ENCODE results near the gene PKP4.
"Not testable (repeated sequence)": the region's sequence is repeated elsewhere in the genome, so short reads cannot be mapped to it uniquely, and the experiment has no call there.

PKP4 gene

GRCh38 chr2:158467248-158467647 lies 10.5 kb downstream of the PKP4 start:
- DNase-seq = no peak

- DNase-seq = not testable (repeated sequence)
Observed at GRCh38 chr2:158472829-158473228, 16.1 kb downstream of the PKP4 start.

DNA sequence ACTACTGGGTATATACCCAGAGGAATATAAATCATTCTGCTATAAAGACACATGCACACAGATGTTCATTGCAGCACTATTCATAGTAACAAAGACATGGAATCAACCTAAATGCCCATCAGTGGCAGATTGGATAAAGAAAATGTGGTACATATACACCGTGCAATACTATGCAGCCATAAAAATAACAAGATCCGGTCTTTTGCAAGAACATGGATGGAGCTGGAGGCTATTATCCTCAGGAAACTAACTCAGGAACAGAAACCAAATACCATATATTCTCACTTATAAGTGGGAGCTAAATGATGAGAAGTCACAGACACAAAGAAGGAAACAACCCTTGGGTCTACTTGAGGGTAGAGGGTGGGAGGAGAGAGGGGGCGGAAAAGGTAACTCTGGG lies 16.5 kb downstream of the PKP4 start:
- DNase-seq = not testable (repeated sequence)

- DNase-seq = no peak
Observed at GRCh38 chr2:158473719-158474392, 17.1 kb downstream of the PKP4 start.

- DNase-seq = not testable (repeated sequence)
Observed at GRCh38 chr2:158474526-158475011, 17.8 kb downstream of the PKP4 start.

DNA sequence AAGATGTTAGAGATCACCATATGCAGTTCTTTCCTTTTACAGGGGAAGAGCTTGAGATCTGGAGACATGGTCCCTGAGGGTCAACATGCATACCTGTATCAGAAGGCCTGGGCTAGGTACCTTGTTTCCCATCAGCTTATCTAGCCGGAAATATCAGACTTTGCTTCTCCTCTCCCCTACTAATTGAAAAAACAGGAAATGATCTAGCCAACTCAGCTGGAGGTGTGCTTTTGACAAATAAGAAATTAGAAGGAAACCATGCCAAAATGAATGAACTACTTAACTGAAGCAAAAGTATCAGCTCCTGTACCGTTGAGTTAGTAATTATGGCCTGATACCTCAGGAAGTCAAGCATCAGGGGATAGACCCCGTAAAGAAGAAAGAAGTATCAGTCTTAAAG lies 20.4 kb downstream of the PKP4 start:
- DNase-seq = no peak

DNA sequence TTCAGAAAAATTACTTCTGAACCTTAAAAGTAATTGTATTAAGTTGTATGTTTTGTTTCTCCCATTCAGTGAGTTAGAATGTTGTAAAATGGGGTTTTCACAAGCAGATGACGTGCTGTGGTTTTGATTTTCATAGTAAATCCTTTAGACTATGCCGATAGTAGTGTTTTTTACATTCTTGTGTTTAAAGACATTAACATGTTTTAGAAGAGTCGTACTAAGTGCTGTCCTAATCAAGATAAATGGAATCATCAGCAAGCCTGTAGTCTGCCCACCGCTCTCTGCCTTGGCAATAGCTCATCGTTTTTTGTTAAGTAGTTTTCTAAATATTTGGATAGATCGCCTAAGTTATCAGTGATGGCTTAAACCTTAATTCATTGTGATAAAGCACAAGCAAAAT lies 21.5 kb downstream of the PKP4 start:
- no peak for DNase-seq

- DNase-seq = no peak
Observed at GRCh38 chr2:158478816-158479215, 22.1 kb downstream of the PKP4 start.

DNA sequence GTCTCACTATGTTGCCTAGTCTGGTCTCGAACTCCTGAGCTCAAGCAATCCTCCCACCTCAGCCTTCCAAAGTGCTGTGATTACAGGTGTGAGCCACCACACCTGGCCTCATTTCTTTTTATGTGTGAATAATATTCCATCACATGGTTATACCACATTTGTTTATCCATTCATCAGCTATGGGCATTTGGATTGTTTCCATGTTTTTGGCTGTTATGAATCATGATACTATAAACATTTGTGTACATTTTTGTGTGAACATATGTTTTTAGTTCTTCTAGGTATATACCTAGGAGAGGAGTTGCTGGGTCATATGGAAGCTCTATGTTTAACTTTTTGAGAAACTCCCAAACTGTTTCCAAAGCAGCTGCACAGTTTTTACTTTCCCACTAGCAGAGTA lies 24.4 kb downstream of the PKP4 start:
- DNase-seq = no peak

DNA sequence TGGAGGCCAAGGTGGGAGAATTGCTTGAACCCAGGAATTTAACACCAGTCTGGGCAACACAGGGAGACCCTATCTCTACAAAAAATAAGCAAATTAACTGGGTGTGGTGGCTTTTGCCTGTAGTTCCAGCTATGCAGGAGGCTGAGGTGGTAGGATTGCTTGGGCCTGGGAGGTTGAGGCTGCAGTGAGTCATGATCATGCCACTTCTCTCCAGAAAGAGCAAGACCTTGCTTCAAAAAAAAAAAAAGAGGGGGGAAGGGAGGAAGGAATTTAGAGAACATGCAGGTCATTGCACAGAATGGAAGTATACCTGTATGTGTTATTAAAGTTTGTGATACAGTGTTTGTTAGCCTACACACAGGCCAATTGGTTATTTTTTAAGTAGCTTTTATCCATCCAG lies 25.8 kb downstream of the PKP4 start:
- DNase-seq = no peak

GRCh38 chr2:158484892-158485556 lies 28.3 kb downstream of the PKP4 start:
- DNase-seq = no peak

DNA sequence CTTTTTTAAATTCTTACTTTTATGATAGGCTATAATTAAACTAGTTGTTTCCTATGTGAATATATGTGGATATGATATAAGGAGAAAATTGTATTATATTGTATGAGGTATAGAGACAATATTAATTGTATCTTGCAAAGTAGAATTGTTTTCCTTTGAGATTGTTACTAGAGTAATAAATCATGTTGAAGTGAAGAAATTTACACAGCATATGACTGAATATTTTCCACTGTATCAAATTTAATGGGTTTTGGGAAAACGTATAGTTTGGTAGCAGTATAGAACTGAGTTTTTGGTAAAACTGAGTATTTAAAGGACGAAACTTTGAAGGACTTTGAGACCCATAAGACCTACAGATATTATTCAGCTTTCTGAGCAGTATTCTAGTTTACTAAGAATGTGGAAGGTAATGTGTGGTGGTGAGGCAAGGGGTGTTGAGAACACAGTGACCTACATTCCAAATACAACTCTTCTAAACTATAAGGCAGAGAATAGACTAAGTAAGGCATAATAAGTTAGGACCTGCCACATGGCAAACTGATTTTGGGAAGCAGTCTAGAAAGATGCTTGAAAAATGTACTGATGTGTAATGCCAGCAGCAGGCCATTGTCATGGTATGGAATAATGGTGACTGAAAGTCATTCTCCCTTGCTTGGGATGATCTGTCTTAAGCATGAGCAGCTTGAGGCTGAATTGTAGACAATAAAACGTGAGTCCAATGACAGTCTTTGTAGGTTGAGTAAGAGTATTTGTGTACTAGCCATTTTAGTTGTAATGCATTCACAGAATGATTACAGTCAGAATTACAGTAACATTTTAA lies 29.6 kb downstream of the PKP4 start:
- no peak for DNase-seq

- DNase-seq = no peak
Observed at GRCh38 chr2:158486970-158487325, 30.2 kb downstream of the PKP4 start.

DNA sequence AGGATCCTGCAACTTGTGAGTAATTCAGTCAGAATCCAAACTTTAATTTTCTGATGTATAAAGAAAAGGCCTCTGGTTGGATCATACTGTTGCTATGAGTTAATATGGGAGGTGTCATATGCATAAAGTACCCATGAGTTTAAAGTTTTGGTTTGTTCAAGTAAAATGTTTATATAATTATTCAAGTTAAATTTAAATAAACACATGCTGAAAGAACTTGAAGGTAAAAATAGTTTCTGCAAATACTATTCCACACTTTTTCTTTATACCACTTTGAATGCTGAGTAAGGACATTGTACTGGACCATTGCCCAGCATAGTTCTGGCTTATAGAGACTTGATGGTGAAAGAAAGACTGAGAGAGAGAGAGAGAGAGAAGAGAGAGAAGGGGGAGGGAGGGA lies 30.7 kb downstream of the PKP4 start:
- no peak for DNase-seq

DNA sequence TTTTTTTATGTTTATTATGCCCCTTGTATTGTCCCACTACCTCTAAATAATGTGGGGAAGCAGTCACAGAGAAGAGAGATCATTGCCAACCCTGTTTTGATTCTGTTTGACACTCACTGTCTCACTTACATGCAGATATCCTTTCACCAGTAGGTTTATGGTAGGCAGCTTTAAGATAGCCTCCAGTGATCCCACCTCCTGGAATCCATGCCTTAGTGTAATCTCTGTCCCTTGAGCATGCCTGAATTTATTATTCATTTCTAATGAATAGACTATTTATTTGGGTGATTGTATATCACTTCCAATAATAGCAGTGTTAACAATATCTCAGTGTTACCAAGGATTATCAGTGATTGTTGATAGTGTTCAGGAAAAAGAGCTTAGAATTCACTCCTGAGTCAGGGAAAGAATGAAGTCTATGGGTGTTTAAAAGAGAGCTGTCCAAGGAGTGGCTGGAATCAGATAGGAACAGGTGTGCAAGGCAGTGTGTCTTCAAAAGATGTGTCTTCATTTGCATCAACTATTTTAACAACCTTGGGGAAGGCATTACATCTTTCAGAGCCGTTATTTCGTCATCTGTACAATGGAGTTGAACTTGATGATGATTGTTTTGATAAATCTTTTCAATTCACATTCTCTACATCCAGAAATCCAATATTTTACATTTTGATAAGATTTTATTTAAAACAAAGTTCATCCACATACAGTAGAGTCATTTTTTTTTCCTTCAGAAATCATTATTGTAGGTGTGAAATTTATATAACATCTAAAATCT lies 31.9 kb downstream of the PKP4 start:
- DNase-seq = no peak

GRCh38 chr2:158489366-158490112 lies 32.8 kb downstream of the PKP4 start:
- DNase-seq = no peak

- DNase-seq = no peak
Observed at GRCh38 chr2:158491072-158491471, 34.3 kb downstream of the PKP4 start.

GRCh38 chr2:158493458-158493857 lies 36.7 kb downstream of the PKP4 start:
- DNase-seq = no peak

- DNase-seq = no peak
Observed at GRCh38 chr2:158495175-158495574, 38.4 kb downstream of the PKP4 start.

- DNase-seq = no peak
Observed at GRCh38 chr2:158496986-158497385, 40.2 kb downstream of the PKP4 start.

GRCh38 chr2:158497486-158497885 lies 40.7 kb downstream of the PKP4 start:
- DNase-seq = no peak

DNA sequence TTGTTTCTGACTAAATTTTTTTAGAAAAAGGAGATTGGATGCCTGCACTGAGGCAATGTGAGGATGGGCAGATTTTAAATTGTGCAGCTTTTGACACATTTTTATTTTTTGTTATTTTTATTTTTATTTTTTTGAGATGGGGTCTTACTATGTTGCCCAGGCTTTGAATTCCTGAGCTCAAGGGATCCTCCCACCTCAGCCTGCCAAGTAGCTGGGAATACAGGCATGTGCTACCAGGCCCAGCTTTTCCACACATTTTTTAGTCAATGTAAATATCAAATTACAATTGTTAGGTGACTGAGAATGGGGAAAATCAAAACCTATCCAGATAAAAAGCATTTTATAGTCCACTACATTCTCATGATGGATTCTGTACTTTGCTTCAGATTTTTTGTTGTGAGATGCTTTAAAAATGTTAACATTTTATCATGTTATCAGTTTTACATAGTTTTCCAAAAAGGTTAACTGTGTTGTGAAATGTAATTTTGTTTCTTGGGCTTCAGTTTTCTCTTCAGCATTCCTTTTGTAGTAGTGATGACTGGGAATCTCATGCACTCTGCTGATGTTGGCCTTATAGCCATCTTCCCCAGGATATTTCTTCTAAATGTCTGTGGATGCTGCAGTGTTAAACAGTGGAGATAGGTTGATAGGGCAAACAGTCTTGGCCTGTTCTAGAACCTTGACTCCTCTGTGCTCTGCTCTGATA lies 41.4 kb downstream of the PKP4 start:
- DNase-seq = no peak

Measured in cortex of kidney (tissue), 1 donor.